SKM-1 (cell line): ENCODE results near the gene ELL2.
"Not testable (repeated sequence)": the region's sequence is repeated elsewhere in the genome, so short reads cannot be mapped to it uniquely, and the experiment has no call there.

ENCODE experiments used
- DNase-seq: peaks from one replicate; lab custom pipeline; 2025; ENCODE audit not compliant: unreplicated experiment; lab: John Stamatoyannopoulos, UW

ELL2 gene

GRCh38 chr5:95862671-95863382, 98.8 kb downstream of the ELL2 start:
- no peak for DNase-seq

DNA sequence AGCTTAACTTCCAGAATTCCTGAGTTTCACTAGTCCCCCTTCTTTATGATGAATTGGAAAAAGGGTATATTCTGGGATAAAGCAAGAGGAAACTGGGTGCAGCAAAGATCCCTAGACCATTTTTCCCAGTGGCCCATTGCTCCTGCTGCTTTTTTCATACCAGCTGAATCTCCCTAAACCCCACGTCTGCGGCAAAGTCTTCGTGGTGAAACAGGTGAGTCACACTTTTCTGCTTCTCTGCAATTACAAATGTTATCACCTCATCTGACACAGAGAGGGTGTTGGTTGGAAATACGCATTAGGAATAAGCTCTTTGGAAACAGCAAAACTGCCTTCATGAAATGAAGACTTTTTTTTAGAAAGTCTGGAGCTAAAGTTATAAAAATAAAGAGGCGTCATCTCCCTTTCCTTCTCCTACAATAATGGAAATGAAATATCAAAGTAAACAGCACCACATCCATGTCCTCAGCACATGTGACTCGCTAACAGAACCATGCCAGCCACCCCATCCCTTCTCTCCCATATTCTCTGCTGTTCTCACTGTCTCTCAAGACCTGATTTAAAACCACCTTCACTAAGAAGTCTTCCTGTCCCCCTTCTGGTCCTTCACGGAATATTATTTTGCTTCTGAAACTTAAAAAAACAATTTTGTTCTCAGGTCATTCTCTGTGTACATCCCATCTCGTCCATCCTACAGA, 99.6 kb downstream of the ELL2 start:
- no peak for DNase-seq

DNA sequence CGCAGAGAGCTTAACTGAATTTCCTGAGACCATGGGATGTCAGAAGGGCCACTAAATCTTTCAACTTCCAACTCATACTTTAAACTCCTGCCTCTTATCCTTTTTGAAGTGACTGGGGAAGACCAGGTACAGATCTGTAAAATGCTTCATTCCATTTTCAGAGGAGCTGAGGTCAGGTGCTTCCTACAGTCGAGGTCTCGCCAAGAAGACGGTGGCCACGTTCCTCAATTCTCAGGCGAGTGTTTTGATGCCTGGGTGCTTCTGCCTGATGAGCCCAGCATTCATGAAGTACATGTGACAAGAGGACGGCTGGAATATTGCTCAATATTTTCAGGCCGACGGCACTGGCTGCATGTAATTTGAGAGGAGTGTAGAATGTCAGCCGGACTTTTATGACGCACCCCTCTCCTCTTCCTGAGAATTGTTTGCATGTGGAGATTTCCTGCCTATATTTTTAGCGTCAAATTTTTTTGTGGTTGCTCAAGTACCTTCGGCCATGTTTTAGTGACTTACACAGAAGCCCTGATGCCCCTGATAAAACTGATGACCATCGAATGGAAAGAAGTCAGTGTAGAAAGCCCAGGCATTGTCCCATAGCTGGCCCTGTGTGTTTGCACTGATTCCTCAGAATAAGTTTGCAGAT, 100.3 kb downstream of the ELL2 start:
- DNase-seq, result peak; percentile 29

DNA sequence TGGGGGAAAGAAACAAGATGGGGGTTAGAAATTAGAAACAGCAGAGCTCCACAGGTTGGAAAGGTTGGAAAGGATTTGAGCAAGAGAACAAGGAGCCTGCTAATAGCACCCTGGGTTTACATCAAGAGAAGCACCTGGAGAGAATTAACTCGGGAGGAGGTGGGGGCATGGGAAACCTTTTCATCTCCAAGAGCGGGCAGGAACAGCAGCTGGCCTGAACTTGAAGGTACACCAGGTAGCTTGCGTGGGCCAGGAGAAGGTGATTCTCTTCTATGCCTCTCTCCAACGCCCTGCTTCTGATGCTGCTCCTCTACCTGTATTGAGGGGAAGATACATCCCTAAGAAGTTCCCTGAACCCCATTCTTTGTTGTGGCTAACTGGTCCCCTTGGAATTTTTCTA, 102.0 kb downstream of the ELL2 start:
- DNase-seq, result no peak

- DNase-seq, result peak; percentile 81
Measured at GRCh38 chr5:95858661-95859595, 102.7 kb downstream of the ELL2 start.

- no peak for DNase-seq
Measured at GRCh38 chr5:95858023-95858461, 103.6 kb downstream of the ELL2 start.

- DNase-seq, result no peak
Measured at GRCh38 chr5:95857185-95857945, 104.3 kb downstream of the ELL2 start.

GRCh38 chr5:95856501-95856981, 105.1 kb downstream of the ELL2 start:
- DNase-seq, result no peak

GRCh38 chr5:95853490-95853889, 108.2 kb downstream of the ELL2 start:
- no peak for DNase-seq

DNA sequence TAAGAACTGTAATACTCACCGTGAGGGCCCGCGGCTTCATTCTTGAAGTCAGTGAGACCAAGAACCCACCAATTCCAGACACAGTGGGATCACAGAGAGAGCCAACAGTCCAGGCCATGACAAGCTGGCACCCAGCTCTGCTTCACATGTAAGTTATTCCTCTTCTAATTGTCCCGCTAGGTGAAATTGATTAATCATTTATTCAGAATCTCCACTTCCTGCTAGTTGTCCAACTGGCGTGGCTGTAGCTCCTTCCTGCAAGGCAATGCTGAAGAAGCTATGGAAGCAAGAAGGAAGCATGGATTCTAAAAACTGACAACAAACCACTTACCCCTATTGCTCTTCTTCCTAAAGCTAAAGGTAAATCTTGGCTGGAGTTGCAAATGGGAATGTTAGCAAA, 109.1 kb downstream of the ELL2 start:
- no peak for DNase-seq

- not testable (repeated sequence) for DNase-seq
Measured at GRCh38 chr5:95851141-95851540, 110.5 kb downstream of the ELL2 start.

- peak; percentile 53 for DNase-seq
Measured at GRCh38 chr5:95850391-95850894, 111.2 kb downstream of the ELL2 start.

- DNase-seq, result no peak
Measured at GRCh38 chr5:95848701-95849100, 113.0 kb downstream of the ELL2 start.

- no peak for DNase-seq
Measured at GRCh38 chr5:95847261-95847592, 114.4 kb downstream of the ELL2 start.

GRCh38 chr5:95846554-95847260, 114.9 kb downstream of the ELL2 start:
- DNase-seq, result peak; percentile 76

- DNase-seq, result no peak
Measured at GRCh38 chr5:95845391-95845790, 116.3 kb downstream of the ELL2 start.

GRCh38 chr5:95843733-95844223, 117.9 kb downstream of the ELL2 start:
- DNase-seq, result no peak

DNA sequence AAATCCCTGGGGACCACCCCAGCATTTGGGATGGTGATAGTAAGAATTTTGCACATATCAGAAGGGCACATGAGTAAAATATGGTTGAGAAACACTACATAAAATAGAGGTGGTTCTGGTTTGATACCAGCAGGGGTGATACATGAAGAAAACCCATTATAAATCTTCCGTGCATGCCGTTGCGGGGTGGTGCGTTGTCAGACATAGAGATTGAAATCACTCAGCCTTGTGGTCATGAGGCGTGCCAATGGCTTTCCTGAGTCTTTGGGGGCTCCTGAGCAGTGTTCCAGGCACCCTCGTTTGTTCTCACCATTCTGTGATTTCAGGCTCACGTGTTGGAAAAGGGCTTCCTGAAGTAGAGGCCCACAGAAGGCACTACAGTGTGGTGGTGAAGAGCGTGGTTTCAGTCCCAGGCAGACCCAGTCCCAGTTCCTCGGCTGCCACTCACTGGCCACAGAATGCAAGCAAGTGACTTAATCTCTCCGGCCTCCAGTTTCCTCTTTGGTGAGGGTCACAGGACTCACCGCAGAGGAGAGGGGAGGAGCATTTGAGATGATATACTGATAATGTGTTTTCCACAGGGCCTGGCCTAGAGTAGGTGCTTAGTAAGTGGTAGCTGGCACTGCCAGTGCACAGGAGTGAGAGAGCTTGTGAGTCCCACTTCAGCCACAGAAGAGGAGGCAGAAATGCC, 118.7 kb downstream of the ELL2 start:
- DNase-seq, result peak; percentile 95
